Measurements from ENCODE around the gene TOP2A.

- no peak for TF ChIP-seq CTCF (IDR thresholded peaks at IDR 0.05)
- TF ChIP-seq POLR2A (IDR thresholded peaks at IDR 0.05): no peak
These were observed 60.5 kb downstream of the TOP2A start for GRCh38 chr17:40356990-40357881.
